ENCODE measurements around the gene CFAP46. TPM values are rescaled to one million over a fixed set of nuclear protein-coding genes. Genes with fewer than 3 reads are reported as not detected.

CFAP46 gene
- total and polyA plus RNA-seq, 10 of the 15 experiments (the other 5 are each of a cell fraction or from before 2014, with no cell fraction given), result 0.01 to 0.18 (median 0.03) TPM; not detected in 7

- TF ChIP-seq YBX1 (IDR thresholded peaks at IDR 0.05), result no peak
- no peak for TF ChIP-seq MTA2 (IDR thresholded peaks at IDR 0.05; ENCODE audit: low read depth)
Measured at GRCh38 chr10:132850896-132851295, 91.5 kb downstream of the CFAP46 start (continued).

- intact Hi-C loops (cut with micrococcal nuclease; ENCODE audit: unreplicated experiment), result no loop called here
- no peak overlapping the region for H3K9ac ChIP-seq (ENCODE audit: control insufficient read depth, insufficient read depth, low read length)
- CTCF ChIA-PET, result no interaction called here
- no peaks in the 10 kb centered on the region; a peak in 1 of 4 replicates for H3K27me3 ChIP-seq (replicated peaks in 1 of 2; ENCODE audit: control insufficient read depth in 2 of 2, insufficient read depth in 2 of 2, low read length in 1 of 2)
- FAIRE-seq (no peak), ATAC-seq (no peak), DNase-seq (ENCODE audit: low read depth, low spot score) (no peak)
- no peaks in the 10 kb centered on the region for H3K4me1 ChIP-seq (ENCODE audit: control insufficient read depth, insufficient read depth, low read length)
- no peaks in the 10 kb centered on the region for H3K79me2 ChIP-seq (ENCODE audit: control insufficient read depth, insufficient read depth, low read length)
- RAD21 ChIA-PET (ENCODE audit: unreplicated experiment), result no interaction called here
- in situ Hi-C loops (cut with MboI), result no loop called here
- no peak overlapping the region for H3K4me2 ChIP-seq (ENCODE audit: control insufficient read depth, insufficient read depth)
- no peak overlapping the region for H3K4me3 ChIP-seq
- POLR2A ChIA-PET, result no interaction called here
- H2AFZ ChIP-seq (ENCODE audit: control insufficient read depth, low read depth, low read length), result no peak overlapping the region
- BruUV-seq (replicated peaks), result no TSS peak
- 40% methylated on average over 15 of the region's 15 CpGs for WGBS (ENCODE audit: insufficient coverage, insufficient replicate concordance, low lambda C conversion rate, missing lambda C conversion rate)
- no peaks in the 10 kb centered on the region for H4K20me1 ChIP-seq (ENCODE audit: control insufficient read depth, insufficient read depth)
- no peaks in the 10 kb centered on the region for H3K36me3 ChIP-seq (ENCODE audit: control insufficient read depth in 2 of 2, insufficient read depth in 2 of 2, low read length in 1 of 2)
- no peaks in the 10 kb centered on the region; the same call in 2 of the 3 replicates for H3K9me3 ChIP-seq (replicated peaks; ENCODE audit: control insufficient read depth, insufficient read depth, low read length)
- SMC1A ChIA-PET (ENCODE audit: uncharacterized antibody, unreplicated experiment), result no interaction called here
- TF ChIP-seq ZNF217 (IDR thresholded peaks at IDR 0.05) (no peak), NFYA (IDR thresholded peaks at IDR 0.05; ENCODE audit: borderline replicate concordance, low read depth, low read length) (no peak), BCL11A (IDR thresholded peaks at IDR 0.05; ENCODE audit: low read depth, low read length) (no peak), SMAD5 (IDR thresholded peaks at IDR 0.05; ENCODE audit: low read depth) (no peak), ELK1 (IDR thresholded peaks at IDR 0.05; ENCODE audit: low read depth, low read length) (no peak), TCF3 (IDR thresholded peaks at IDR 0.05; ENCODE audit: borderline replicate concordance, insufficient read depth, low read depth, low read length) (no peak), CTCF (IDR thresholded peaks at IDR 0.05 in 2 of 3, conservative IDR thresholded peaks at IDR 0.05 in 1 of 3; ENCODE audit: control insufficient read depth in 2 of 3, extremely low read depth in 1 of 3, insufficient read depth in 1 of 3, low read depth in 3 of 3, low read length in 3 of 3) (no peak), E4F1 (IDR thresholded peaks at IDR 0.05; ENCODE audit: borderline replicate concordance, partially characterized antibody) (no peak)
- no peak overlapping the region for H3K27ac ChIP-seq (ENCODE audit: control insufficient read depth, insufficient read depth)
Measured at GRCh38 chr10:132850246-132850645, 92.1 kb downstream of the CFAP46 start.
